Aorta (tissue), 5 donors: Measurements from ENCODE around the gene ADAM12. TPM values are rescaled to one million over a fixed set of nuclear protein-coding genes. Genes with fewer than 3 reads are reported as not detected.
A peak's percentile ranks its signal among the peaks of the same experiment; 100 is the strongest.

Experiments used
- ATAC-seq: fragments of 200-7000 bp; cut with Tn5 transposase; one replicate; pipeline ENCODE4 v1.9.1; 2022; ENCODE audit warnings: moderate library complexity; ENCODE audit not compliant: low FRiP score
- DNase-seq, 2 donors: peaks; one replicate each; pipeline ENCODE4 v3.0.0-alpha.2; 2020
- H3K27ac ChIP-seq, 2 donors: one replicate each; pipeline ENCODE4 v1.5.1; 2013; ENCODE audit warnings: low read length in 2 of 2, mild to moderate bottlenecking in 2 of 2, moderate library complexity in 2 of 2, control low read depth in 1 of 2, inconsistent platforms in 1 of 2, low read depth in 1 of 2
- H3K27me3 ChIP-seq, 2 donors: one replicate each; pipeline ENCODE4 v1.6.1; 2013; ENCODE audit warnings: control low read depth in 1 of 2, low read length in 1 of 2, mild to moderate bottlenecking in 1 of 2, moderate library complexity in 1 of 2; ENCODE audit not compliant: insufficient read depth in 2 of 2, control insufficient read depth in 1 of 2
- H3K36me3 ChIP-seq, 2 donors: one replicate each; pipeline ENCODE4 v1.6.1; 2013; ENCODE audit warnings: control low read depth in 1 of 2, low read length in 1 of 2, mild to moderate bottlenecking in 1 of 2; ENCODE audit not compliant: insufficient read depth in 2 of 2, control insufficient read depth in 1 of 2
- H3K4me1 ChIP-seq, 2 donors: one replicate each; pipeline ENCODE4 v1.6.1; 2013; ENCODE audit warnings: low read length in 2 of 2, control low read depth in 1 of 2, mild to moderate bottlenecking in 1 of 2, moderate library complexity in 1 of 2; ENCODE audit not compliant: insufficient read depth in 2 of 2, control insufficient read depth in 1 of 2
- H3K4me3 ChIP-seq, 2 donors: one replicate each; pipeline ENCODE4 v1.5.1; 2013; ENCODE audit warnings: low read length in 2 of 2, control low read depth in 1 of 2, mild to moderate bottlenecking in 1 of 2
- H3K9me3 ChIP-seq: one replicate; pipeline ENCODE4 v1.6.1; 2013; ENCODE audit warnings: mild to moderate bottlenecking, low read length; ENCODE audit not compliant: control insufficient read depth
- WGBS, 2 donors: extraction: QIAGEN DNeasy Blood & Tissue Kit; methylation state at CpG; one replicate each; pipeline ENCODE4 v1.1.7; 2013; 5-methylcytosine and 5-hydroxymethylcytosine counted together
- intact Hi-C, 2 donors: fragments of 100-400 bp; cut with DNase I; formaldehyde crosslinking; loops; one replicate each; pipeline versions ENCODE4 v1.14.2 to v1.15.0; 2022
- polyA plus RNA-seq, 2 donors: library from polyadenylated mRNA; stranded (reverse); fragments of 200-250 nt; gene quantifications; one replicate each; pipeline ENCODE4 v1.2.3, GENCODE V29; 2013
- total RNA-seq, 2 donors: library from RNA; stranded (reverse); fragmentation: NEBNext Ultra II Directional; extraction: Animal tissue kit (Norgen Biotek cat#: 25700); gene quantifications; one replicate each; pipeline ENCODE4 v1.2.1, GENCODE V29; 2021
- donor health status: healthy with polysubstance abuse.
- donor health status: Bipolar disorder and iron deficiency.
- donor health status: DM: no; HTN: no; CAD: no.
- donor health status: DM: no; HTN: no; CAD: no.
- donor health status: DM: yes; HTN: yes; CAD: no.

ADAM12 gene
- total and polyA plus RNA-seq, 4 donors: 0.13 to 9.4 (median 5.5) TPM; not detected in 1

DNA sequence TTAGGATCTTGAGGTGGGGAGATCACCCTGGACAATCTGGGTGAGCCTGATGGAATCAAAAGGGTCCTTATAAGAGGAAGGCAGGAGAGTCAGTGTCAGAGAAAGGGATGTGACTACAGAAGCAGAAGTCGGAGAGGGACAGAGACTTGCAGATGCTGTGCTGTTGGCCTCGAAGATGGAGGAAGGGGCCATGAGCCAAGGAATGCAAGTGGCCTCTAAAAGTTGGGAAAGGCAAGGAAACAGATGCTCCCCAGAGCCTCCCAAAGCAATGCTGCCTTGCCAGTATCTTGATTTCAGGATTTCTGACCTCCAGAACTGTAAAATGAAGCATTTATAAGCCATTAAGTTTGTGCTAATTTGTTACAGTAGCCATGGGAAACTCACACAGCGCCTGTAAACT lies 326.8 kb downstream of the ADAM12 start:
- no peak overlapping the region for H3K4me3 ChIP-seq
- WGBS, 2 donors: 33 to 66% methylated on average over 3 of the region's 3 CpGs
- intact Hi-C loops: loop anchor here in 1 of 2 donors (5.0 kb wide), 1 partner anchor 186 kb away; no protein-coding TSS in a partner anchor
- no peaks in the 10 kb centered on the region for H3K36me3 ChIP-seq
- no peak overlapping the region for H3K27ac ChIP-seq
- peaks cover 0 to 3% of the 10 kb centered on the region in 2 donors for H3K4me1 ChIP-seq
- ATAC-seq (no peak), DNase-seq (no peak)
- H3K27me3 ChIP-seq: no peaks in the 10 kb centered on the region
- no peaks in the 10 kb centered on the region for H3K9me3 ChIP-seq

DNA sequence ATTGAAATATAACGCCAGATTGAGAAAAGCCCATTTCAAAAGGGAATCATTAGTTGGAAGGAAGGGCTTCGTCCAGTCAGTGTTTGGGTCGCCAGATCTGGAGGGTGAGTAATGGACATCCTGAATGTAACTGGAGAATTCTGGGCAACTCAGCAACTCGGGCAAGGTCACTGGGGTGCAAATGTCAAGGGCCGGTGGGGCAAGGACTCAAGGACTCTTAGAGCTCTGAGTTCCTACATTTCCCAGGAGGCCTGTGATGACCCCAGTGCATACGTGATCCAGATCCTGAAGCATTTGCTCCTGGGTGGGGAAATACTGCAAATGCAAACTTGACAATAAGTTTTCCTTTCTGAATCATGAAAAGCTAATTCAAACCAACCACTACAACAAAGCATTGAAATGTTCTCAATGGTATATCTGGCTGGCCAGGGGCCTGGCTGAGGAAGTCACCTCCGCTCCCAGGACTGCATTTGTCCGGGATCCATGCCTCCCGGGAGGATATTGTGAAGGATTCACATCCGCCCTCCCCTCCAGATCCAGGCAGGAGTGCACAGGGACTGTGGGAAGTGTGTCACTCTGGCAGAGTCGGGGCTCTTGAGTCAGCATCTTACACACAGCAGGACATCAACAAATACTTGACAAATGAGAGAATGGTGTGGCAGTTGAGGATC lies 327.9 kb downstream of the ADAM12 start:
- ATAC-seq: peak; percentile 30
- intact Hi-C loops: loop anchor here in 1 of 2 donors (5.0 kb wide), 1 partner anchor 187 kb away; no protein-coding TSS in a partner anchor
- Histone ChIP-seq H3K9me3 (no peaks in the 10 kb centered on the region), H3K27ac (peak overlapping the region in 1 of 2 donors; percentile 4), H3K4me1 (peaks cover 0 to 3% of the 10 kb centered on the region in 2 donors), H3K36me3 (no peaks in the 10 kb centered on the region), H3K27me3 (no peaks in the 10 kb centered on the region), H3K4me3 (no peak overlapping the region)
- WGBS, 2 donors: 44 to 48% methylated on average over 11 of the region's 11 CpGs
- peak in 1 of 2 donors; percentile 64 for DNase-seq

DNA sequence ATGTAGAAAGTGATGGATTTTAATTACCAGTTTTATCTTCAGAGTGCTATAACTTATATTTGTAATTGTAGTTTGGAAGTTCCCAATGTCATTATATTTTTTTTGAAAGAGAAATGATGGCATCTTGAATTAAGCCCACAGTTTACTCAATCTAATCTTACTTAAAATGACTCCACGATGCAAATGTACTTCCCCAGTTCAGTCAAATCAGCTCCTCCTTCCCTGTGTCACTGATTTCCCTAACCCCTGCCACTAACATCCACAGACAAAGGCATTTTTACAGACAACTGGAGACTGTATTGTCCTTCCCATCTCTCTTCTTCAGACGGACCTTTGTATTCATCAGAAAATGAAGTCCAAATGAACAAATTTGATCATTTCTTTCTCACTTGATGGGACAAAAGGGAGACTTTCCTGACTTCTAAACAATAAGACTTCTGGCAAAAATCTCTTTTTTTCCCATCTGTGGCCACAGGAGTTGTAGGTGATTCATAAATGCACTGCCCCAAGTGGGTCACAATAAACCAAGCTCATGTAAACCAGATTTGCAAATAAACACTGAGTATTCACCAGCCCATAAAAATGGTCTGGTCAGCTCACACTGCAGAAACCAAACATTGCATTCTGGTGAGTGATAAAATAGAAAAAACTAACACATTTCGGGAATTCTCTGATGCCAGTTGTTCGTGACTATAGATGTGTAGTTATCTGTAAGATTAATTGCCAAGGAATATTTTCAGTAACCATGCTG lies 329.0 kb downstream of the ADAM12 start:
- H3K4me3 ChIP-seq: no peak overlapping the region
- H3K36me3 ChIP-seq: no peaks in the 10 kb centered on the region
- H3K9me3 ChIP-seq: no peaks in the 10 kb centered on the region
- H3K4me1 ChIP-seq: peaks cover 0 to 3% of the 10 kb centered on the region in 2 donors
- 53 to 62% methylated on average over 4 of the region's 4 CpGs for WGBS, 2 donors
- no peaks in the 10 kb centered on the region for H3K27me3 ChIP-seq
- H3K27ac ChIP-seq: no peak overlapping the region
- intact Hi-C loops: no loop called here
- no peak for ATAC-seq
- DNase-seq: no peak

DNA sequence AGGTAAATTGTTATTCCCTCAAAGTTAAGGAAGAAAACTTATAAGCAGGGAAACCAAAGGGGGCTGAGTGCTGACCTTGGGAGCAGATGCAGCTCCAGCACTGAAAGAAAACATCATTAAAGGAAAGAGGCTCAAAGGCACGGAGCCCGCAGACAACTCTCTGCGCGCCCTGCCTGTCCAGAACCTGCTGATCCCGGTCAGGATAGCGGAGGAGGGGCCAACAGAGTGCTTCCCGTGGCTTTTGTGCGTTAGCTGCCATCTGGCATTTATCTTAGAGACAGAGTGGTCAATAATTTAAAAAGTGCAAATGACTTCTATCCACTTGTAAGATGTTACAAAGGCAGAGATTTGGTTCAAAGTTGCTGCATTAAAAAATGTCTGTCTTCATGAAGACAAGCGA lies 329.8 kb downstream of the ADAM12 start:
- 84 to 88% methylated on average over 9 of the region's 9 CpGs for WGBS, 2 donors
- intact Hi-C loops: no loop called here
- H3K9me3 ChIP-seq: no peaks in the 10 kb centered on the region
- DNase-seq (no peak), ATAC-seq (no peak)
- H3K36me3 ChIP-seq: no peaks in the 10 kb centered on the region
- H3K27ac ChIP-seq: no peak overlapping the region
- no peak overlapping the region for H3K4me3 ChIP-seq
- peaks cover 0 to 3% of the 10 kb centered on the region in 2 donors for H3K4me1 ChIP-seq
- no peaks in the 10 kb centered on the region for H3K27me3 ChIP-seq

DNA sequence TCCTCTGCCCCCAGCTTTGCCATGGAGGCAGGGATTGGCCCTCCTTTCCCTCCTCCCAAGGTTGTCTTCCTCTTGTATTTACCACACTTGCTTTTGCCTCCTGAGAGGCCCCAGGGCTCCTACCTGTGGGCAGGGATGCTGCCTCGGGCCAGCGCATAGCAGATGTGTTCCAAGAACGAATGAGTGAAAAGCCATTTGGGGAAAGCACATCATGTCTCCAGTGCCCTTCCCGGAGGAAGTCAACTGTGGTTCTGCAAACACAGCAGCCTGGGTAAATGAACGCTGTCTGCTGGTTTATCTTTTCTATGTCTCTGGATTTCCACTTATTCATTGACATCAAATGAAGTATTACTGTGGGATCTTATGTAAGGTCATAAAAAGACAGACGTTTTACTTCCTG lies 330.2 kb downstream of the ADAM12 start:
- DNase-seq (no peak), ATAC-seq (no peak)
- Histone ChIP-seq H3K27ac (no peak overlapping the region), H3K36me3 (no peaks in the 10 kb centered on the region), H3K27me3 (no peaks in the 10 kb centered on the region), H3K4me1 (peaks cover 0 to 3% of the 10 kb centered on the region in 2 donors), H3K4me3 (no peak overlapping the region), H3K9me3 (no peaks in the 10 kb centered on the region)
- WGBS, 2 donors: 78 to 84% methylated on average over 6 of the region's 6 CpGs
- intact Hi-C loops: no loop called here

DNA sequence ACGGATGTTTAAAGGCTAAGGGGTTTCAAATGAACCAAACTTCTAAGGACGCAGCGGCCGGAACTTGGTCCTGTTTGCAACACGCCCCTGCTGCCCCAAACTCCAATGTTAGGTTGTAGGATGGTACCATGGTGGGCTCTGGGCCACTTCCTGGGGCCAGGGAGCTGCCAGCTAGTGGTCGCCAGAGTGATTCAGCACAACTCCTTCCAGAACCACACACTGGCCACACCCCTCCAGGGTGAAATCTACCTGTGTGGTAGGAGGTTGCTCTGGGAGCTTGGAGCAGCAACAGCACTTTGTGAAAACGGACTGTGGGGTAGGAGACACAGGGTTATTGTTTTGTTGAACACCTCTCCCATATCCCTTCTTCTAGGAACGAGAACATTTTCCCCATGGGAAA lies 330.8 kb downstream of the ADAM12 start:
- Histone ChIP-seq H3K27me3 (no peaks in the 10 kb centered on the region), H3K36me3 (no peaks in the 10 kb centered on the region), H3K4me1 (no peaks in the 10 kb centered on the region), H3K27ac (no peak overlapping the region), H3K4me3 (no peak overlapping the region), H3K9me3 (no peaks in the 10 kb centered on the region)
- ATAC-seq (no peak), DNase-seq (no peak)
- WGBS, 2 donors: 92 to 93% methylated on average over 8 of the region's 8 CpGs
- intact Hi-C loops: no loop called here

- Histone ChIP-seq H3K27me3 (no peaks in the 10 kb centered on the region), H3K4me3 (no peak overlapping the region), H3K27ac (no peak overlapping the region), H3K36me3 (no peaks in the 10 kb centered on the region), H3K4me1 (no peaks in the 10 kb centered on the region), H3K9me3 (no peaks in the 10 kb centered on the region)
- DNase-seq (no peak), ATAC-seq (no peak)
- intact Hi-C loops: no loop called here
- WGBS, 2 donors: 97 to 98% methylated on average over 6 of the region's 6 CpGs
These were observed 334.1 kb downstream of the ADAM12 start for GRCh38 chr10:126054191-126054590.

DNA sequence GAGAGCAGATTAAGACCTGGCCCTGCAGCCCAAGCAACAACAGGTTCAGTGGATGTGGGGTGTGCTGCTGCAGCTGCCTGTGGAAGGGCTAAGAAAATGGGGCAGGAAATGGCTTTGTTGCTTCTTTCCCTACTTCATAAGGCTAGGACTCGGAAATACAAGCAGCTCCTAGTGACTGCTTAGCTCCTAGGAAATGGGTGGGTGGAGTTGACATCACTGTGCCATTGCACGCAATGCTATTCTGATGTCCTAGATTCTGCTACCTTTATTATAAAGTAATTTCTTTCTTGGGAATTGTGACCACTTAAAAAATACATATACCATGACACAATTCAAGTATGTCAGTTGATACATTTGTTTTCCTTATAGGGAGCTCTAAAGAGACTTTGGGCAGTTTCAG lies 336.1 kb downstream of the ADAM12 start:
- no peaks in the 10 kb centered on the region for H3K27me3 ChIP-seq
- no peak overlapping the region for H3K27ac ChIP-seq
- 70 to 84% methylated on average over 2 of the region's 2 CpGs for WGBS, 2 donors
- DNase-seq (no peak), ATAC-seq (no peak)
- no peaks in the 10 kb centered on the region for H3K9me3 ChIP-seq
- H3K4me3 ChIP-seq: no peak overlapping the region
- H3K4me1 ChIP-seq: no peaks in the 10 kb centered on the region
- intact Hi-C loops: no loop called here
- H3K36me3 ChIP-seq: no peaks in the 10 kb centered on the region
